Liver (tissue), 9 donors: ENCODE data around the gene C1QTNF12. TPM values are rescaled to one million over a fixed set of nuclear protein-coding genes. Genes with fewer than 3 reads are reported as not detected.

Experiments
- DNase-seq: peaks from one replicate; pipeline ENCODE4 v3.0.0-alpha.2; 2017; ENCODE audit warnings: low spot score
- H3K27ac ChIP-seq, 2 donors: one replicate each; pipeline ENCODE4 v1.7.0; 2013; ENCODE audit warnings: inconsistent platforms in 2 of 2, low read length in 2 of 2, control low read depth in 1 of 2, low read depth in 1 of 2, mild to moderate bottlenecking in 1 of 2
- H3K27me3 ChIP-seq, 4 donors: one replicate each; pipeline versions ENCODE4 v1.6.1 to v1.7.0; 2013; ENCODE audit warnings: low read length in 3 of 4, inconsistent platforms in 1 of 4, mild to moderate bottlenecking in 1 of 4, moderate library complexity in 1 of 4; ENCODE audit not compliant: control insufficient read depth in 4 of 4, insufficient read depth in 4 of 4
- H3K36me3 ChIP-seq, 4 donors: one replicate each; pipeline versions ENCODE4 v1.6.1 to v1.7.0; 2013; ENCODE audit warnings: low read length in 3 of 4, mild to moderate bottlenecking in 3 of 4, low read depth in 1 of 4, moderate library complexity in 1 of 4; ENCODE audit not compliant: control insufficient read depth in 4 of 4, insufficient read depth in 3 of 4
- H3K4me1 ChIP-seq, 4 donors: one replicate each; pipeline versions ENCODE4 v1.6.1 to v1.7.0; 2013; ENCODE audit warnings: low read length in 3 of 4, mild to moderate bottlenecking in 3 of 4, moderate library complexity in 1 of 4; ENCODE audit not compliant: control insufficient read depth in 4 of 4, insufficient read depth in 4 of 4
- H3K4me3 ChIP-seq, 3 donors: one replicate each; pipeline versions ENCODE4 v1.6.1 to v1.7.0; 2013; ENCODE audit warnings: low read length in 3 of 3, control low read depth in 1 of 3, low read depth in 1 of 3, mild to moderate bottlenecking in 1 of 3
- H3K9ac ChIP-seq, 2 donors: one replicate each; pipeline ENCODE4 v1.7.0; 2013; ENCODE audit warnings: low read length in 2 of 2, mild to moderate bottlenecking in 2 of 2, moderate library complexity in 2 of 2, control low read depth in 1 of 2, low read depth in 1 of 2
- H3K9me3 ChIP-seq, 4 donors: one replicate each; pipeline versions ENCODE4 v1.6.1 to v1.7.0; 2013; ENCODE audit warnings: low read length in 3 of 4; ENCODE audit not compliant: control insufficient read depth in 4 of 4
- ATF3 ChIP-seq: IDR thresholded peaks from 2 replicates; pipeline ENCODE4 v1.6.1; 2016; ENCODE audit warnings: antibody characterized with exemption
- CTCF ChIP-seq: fragments of 150-350 bp; IDR thresholded peaks from 2 replicates; pipeline ENCODE4 v1.5.1; 2017; ENCODE audit warnings: improper control_type of control experiment, low read depth, low read length; ENCODE audit not compliant: missing input control
- EGR1 ChIP-seq, 2 donors: IDR thresholded peaks; 2 replicates each; pipeline ENCODE4 v1.6.1; 2016 to 2018; ENCODE audit warnings: antibody characterized with exemption in 2 of 2, low read depth in 2 of 2
- FOXA1 ChIP-seq: IDR thresholded peaks from 2 replicates; pipeline ENCODE4 v1.6.1; 2016; ENCODE audit warnings: antibody characterized with exemption
- FOXA2 ChIP-seq: IDR thresholded peaks from 2 replicates; pipeline ENCODE4 v1.6.1; 2016; ENCODE audit warnings: antibody characterized with exemption
- GABPA ChIP-seq, 2 donors: IDR thresholded peaks in 1 of 2; conservative IDR thresholded peaks in 1 of 2; 2 replicates each; pipeline ENCODE4 v1.6.1; 2016; ENCODE audit warnings: antibody characterized with exemption in 2 of 2, mild to moderate bottlenecking in 1 of 2, moderate library complexity in 1 of 2
- HNF4A ChIP-seq, 2 donors: conservative IDR thresholded peaks; 2 replicates each; pipeline ENCODE4 v1.6.1; 2016; ENCODE audit warnings: antibody characterized with exemption in 2 of 2, mild to moderate bottlenecking in 2 of 2
- HNF4G ChIP-seq: IDR thresholded peaks from 2 replicates; pipeline ENCODE4 v1.6.1; 2016; ENCODE audit warnings: antibody characterized with exemption
- JUND ChIP-seq, 2 donors: IDR thresholded peaks; 2 replicates each; pipeline ENCODE4 v1.6.1; 2016; ENCODE audit warnings: antibody characterized with exemption in 2 of 2
- MAX ChIP-seq: IDR thresholded peaks from 2 replicates; pipeline ENCODE4 v1.6.1; 2016; ENCODE audit warnings: antibody characterized with exemption
- NR2F2 ChIP-seq: IDR thresholded peaks from 2 replicates; pipeline ENCODE4 v1.6.1; 2016; ENCODE audit warnings: antibody characterized with exemption
- RAD21 ChIP-seq, 2 donors: IDR thresholded peaks; 2 replicates each; pipeline ENCODE4 v1.6.1; 2016; ENCODE audit warnings: antibody characterized with exemption in 2 of 2, mild to moderate bottlenecking in 2 of 2
- REST ChIP-seq: IDR thresholded peaks from 2 replicates; pipeline ENCODE4 v1.6.1; 2016; ENCODE audit warnings: antibody characterized with exemption, mild to moderate bottlenecking
- RXRA ChIP-seq, 2 donors: IDR thresholded peaks; 2 replicates each; pipeline ENCODE4 v1.6.1; 2017 to 2018; ENCODE audit warnings: antibody characterized with exemption in 2 of 2, mild to moderate bottlenecking in 1 of 2
- SP1 ChIP-seq: IDR thresholded peaks from 2 replicates; pipeline ENCODE4 v1.6.1; 2018; ENCODE audit warnings: antibody characterized with exemption, mild to moderate bottlenecking
- TAF1 ChIP-seq: conservative IDR thresholded peaks from 2 replicates; pipeline ENCODE4 v1.6.1; 2016; ENCODE audit warnings: antibody characterized with exemption, mild to moderate bottlenecking
- YY1 ChIP-seq: IDR thresholded peaks from 2 replicates; pipeline ENCODE4 v1.6.1; 2016; ENCODE audit warnings: antibody characterized with exemption, mild to moderate bottlenecking
- ZBTB33 ChIP-seq: IDR thresholded peaks from 2 replicates; pipeline ENCODE4 v1.6.1; 2016; ENCODE audit warnings: antibody characterized with exemption
- WGBS: extraction: QIAGEN DNeasy Blood & Tissue Kit; methylation state at CpG from one replicate; pipeline ENCODE4 v1.1.7; 2013; 5-methylcytosine and 5-hydroxymethylcytosine counted together
- polyA plus RNA-seq, 2 donors: library from polyadenylated mRNA; stranded (reverse) in 1 of 2; unstranded in 1 of 2; fragments of 200-250 nt in 1 of 2; fragments of >200 nt in 1 of 2; fragmentation: Nextera tagmentation in 1 of 2; extraction: Ambion mirVana in 1 of 2; gene quantifications; one replicate each; pipeline versions ENCODE4 v1.2.1 to v1.2.3, GENCODE V29; 2013 to 2015
- total RNA-seq, 2 donors: library from RNA; depleted of rRNA; stranded (reverse); fragments of >200 nt; gene quantifications; one replicate each; pipeline ENCODE4 v1.2.3, GENCODE V29; 2014
- donor health status: healthy.
- donor health status: healthy.
- donor health status: healthy.
- donor health status: healthy.
- donor health status: healthy.

C1QTNF12 gene
- total and polyA plus RNA-seq, 4 donors = 0.39 to 0.40 TPM; not detected in 2

GRCh38 chr1:1243807-1244191, 2.7 kb downstream of the C1QTNF12 start:
- no peaks in the 10 kb centered on the region for H3K27me3 ChIP-seq
- no peak overlapping the region for H3K9ac ChIP-seq
- H3K4me1 ChIP-seq = peaks cover 9 to 21% (median 13%) of the 10 kb centered on the region in 4 donors
- 78% methylated on average over 23 of the region's 23 CpGs for WGBS
- no peak for DNase-seq
- no peaks in the 10 kb centered on the region for H3K9me3 ChIP-seq
- TF ChIP-seq CTCF (no peak), SP1 (no peak), YY1 (no peak), ZBTB33 (no peak), HNF4G (no peak), HNF4A (conservative IDR thresholded peaks at IDR 0.05) (no peak), TAF1 (no peak), REST (no peak), ATF3 (no peak), JUND (IDR thresholded peaks at IDR 0.05) (no peak), EGR1 (IDR thresholded peaks at IDR 0.05; ENCODE audit: low read depth in 2 of 2) (no peak), FOXA1 (no peak), RAD21 (IDR thresholded peaks at IDR 0.05) (no peak), MAX (no peak), NR2F2 (no peak), RXRA (IDR thresholded peaks at IDR 0.05) (no peak), FOXA2 (no peak), GABPA (IDR thresholded peaks at IDR 0.05 in 1 of 2, conservative IDR thresholded peaks at IDR 0.05 in 1 of 2) (no peak)
- H3K27ac ChIP-seq = no peak overlapping the region
- no peaks in the 10 kb centered on the region for H3K36me3 ChIP-seq
- no peak overlapping the region for H3K4me3 ChIP-seq

- TF ChIP-seq SP1 (no peak), CTCF (no peak), RAD21 (IDR thresholded peaks at IDR 0.05) (no peak), TAF1 (no peak)
- H3K9ac ChIP-seq = no peak overlapping the region
- no peak for DNase-seq
- H3K27me3 ChIP-seq = no peaks in the 10 kb centered on the region
- H3K4me1 ChIP-seq = peaks cover 9 to 21% (median 13%) of the 10 kb centered on the region in 4 donors
- H3K27ac ChIP-seq = no peak overlapping the region
- H3K4me3 ChIP-seq = no peak overlapping the region
- 92% methylated on average over 23 of the region's 23 CpGs for WGBS
- H3K9me3 ChIP-seq = no peaks in the 10 kb centered on the region
- no peaks in the 10 kb centered on the region for H3K36me3 ChIP-seq
Measured at GRCh38 chr1:1243266-1243660, 3.3 kb downstream of the C1QTNF12 start.
